Activated CD4-positive, CD25-positive, alpha-beta regulatory T cell treated with anti-CD3 and anti-CD28 coated beads, Interleukin-2, amount 50 U/mL, for 72 hours (primary cell): ENCODE measurements around the gene RPL18A.

ENCODE experiments used
- DNase-seq: peaks from one replicate; pipeline ENCODE4 v3.0.0; 2021

RPL18A gene

DNA sequence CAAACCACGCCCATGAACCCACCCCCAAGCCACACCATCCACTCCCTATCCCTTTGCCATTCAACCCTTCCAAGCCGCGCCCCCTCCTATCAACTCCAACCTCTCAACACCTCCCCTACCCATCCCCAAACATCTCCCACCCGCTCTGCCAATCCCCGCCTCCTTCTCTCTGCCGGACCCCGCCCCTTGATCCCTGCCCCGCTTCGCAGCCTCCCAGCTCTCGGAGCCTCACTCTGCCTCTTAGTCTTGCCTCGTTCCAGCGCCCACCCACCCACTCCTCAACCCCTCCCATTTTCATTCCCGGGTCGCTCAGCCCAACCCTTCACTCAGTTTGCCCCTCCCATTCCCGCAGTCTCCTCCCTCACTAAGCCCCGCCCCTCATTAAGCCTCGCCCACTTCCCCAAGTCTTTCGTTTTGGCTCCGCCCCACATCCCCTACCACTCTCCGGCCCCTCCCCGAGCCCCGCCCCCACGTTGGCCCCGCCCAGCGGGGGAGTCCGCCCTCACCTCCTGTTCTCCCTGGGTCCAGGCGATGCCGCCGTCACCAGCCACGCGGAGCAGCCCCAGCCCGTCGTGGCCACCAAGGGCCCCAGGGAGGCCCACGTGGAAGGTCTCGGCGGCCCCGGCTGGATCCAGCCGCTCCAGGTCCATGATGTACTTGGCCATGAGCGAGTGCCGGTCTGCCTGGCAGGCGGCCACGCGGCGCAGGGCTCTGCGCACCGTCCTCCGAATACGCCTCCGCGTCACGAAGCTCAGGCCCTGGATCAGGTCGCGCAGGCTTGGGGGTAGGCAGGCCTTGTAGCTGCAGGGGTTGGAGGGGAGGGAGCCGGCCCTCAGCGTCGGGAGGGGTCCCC is 17.7 kb upstream of the RPL18A start:
- DNase-seq = peak; percentile 72

DNA sequence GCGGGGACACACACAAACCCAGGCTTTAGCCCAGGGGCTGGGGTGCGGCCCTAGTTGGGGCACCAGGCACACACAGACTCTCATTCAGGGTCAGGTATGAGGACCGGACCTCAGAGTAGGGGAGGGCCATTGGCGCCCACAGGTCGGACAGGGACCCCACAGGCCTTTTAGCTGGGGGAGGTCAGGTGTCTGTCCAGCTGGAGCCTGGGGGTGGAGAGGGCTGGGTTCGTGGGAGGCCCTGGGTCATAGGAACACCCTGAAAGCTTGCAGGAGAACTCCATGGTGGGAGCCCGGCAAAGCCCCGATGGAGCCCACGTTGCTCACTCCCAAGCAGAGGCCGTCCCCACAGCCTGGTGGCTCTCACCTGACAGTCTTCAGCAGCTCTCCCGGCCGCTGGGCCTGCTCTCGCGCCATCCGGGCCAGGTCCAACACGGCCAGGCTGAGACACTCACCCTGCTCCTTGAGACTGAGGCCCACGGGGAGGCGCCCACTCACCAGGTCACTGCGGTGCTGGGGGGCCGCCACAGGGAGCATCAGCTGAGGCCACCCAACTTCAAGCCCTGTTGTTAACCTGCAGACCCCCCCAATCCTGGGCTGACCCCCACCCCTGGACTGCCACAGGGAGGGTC is 16.9 kb upstream of the RPL18A start:
- DNase-seq = no peak

DNA sequence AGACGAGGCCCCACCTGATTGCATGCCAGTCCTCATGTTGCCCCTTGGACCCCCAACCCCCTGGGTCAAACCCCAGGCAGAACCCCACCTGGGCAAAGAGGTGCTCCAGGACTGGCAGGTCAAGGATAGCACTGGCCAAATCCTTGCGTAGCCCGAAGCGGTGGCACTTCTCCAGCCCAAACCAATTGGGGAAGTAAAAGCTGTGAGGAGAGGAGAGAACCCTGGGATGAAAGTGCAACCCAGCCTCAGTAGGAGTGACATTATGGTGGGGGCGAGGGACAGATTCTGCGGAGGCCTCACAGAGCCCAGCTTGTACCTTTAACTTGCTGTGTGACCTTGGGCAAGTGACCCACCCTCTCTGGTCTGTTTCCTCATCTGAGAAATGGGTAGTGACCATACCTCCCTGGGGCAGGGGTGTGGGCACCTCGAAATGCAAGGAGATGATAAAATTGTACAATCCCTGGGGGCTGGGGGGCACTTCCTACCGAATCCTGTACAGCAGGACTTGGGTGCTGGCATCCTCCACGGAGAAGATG is 16.4 kb upstream of the RPL18A start:
- DNase-seq = no peak

DNA sequence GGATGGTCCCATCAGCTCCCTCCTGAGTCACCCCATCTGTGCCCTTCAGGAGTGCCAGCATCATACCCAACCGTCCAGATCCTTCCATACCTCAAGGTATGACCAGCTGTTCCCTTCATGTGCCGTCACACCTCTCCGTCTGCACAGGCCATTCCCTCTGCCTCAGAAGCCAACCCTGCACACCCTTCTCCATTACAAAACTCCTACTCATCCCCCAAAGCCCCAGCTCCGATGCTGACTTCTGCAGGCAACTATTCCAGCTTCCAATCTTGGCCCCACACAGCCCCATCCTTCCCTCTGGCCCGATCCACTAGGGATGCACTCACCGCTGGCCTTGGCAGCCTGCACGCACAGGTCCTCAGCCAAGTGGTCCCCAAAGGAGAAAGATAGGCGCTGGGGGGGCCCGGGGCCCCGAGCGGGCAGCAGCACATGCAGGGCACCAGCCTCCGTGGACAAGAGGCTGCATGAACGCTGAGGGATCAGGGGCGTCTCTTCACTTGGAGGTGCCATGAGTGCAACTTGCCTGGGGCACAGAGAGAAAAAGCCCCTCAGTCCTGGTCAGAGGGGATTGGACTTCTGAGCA is 15.7 kb upstream of the RPL18A start:
- DNase-seq = no peak

DNA sequence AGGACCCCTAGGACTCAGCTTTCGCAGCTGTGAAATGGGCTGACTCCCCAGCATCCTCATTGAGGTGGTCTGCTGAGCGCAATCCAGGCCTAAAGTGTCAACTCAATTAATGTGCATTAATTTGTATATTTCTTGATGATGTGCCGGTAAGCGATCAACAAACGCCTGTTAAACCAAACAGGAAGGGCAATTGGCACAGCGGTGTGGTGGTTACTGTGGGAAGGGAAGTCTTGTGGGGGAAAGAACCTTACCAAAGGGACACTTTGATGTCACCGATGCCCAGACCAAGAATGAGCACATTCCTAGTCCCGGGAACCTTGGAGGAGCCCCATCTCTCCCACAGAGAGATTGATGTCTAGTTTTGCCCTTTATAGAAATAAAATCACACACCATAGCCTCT is 13.6 kb upstream of the RPL18A start:
- DNase-seq = no peak

DNA sequence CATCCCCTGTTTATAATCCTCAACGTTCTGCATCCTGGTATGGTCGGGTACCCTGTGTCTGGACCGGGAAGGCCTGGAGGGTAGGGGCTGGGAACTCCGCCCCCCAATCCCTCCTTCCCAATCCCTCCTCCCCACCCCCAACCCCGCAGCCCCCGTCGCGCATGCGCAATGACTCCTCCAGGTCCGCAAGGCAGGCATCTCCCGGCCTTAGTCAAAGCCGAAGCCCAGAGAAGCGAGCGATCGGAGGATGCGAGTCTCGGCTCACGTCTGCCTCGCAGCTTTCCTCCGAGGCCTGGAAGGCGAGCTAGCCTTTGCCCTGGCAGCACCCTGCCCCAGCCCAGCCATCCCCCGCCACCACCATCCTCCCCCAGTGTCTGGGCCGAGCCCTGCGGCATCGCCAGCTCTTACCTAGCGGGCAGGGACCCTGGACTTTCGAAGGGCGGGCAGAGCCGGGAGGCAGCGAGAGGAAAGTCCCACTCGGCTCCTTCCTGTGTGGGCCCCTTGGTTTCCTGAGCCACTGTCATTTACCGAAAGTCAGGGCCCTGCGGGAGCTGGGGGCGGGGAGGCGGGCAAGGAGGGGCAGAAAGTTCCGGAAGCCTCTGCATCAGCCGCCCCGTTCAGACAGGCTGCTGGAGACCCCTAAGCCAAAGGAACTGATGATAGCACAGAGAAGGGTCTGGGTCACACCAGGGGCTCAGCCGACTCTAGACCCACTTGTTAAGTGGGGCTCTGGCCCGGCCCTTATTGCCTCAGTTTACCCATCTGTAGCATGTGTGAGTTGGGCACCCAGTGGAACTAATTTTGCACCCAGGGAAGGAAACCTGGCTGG is 12.0 kb upstream of the RPL18A start, which contains the start of gene JAK3:
JAK3 (minus strand) TSS at position 445 of the 829 bp plus-strand sequence. CDS start 3,565 bp downstream, outside the sequence.
- DNase-seq = peak; percentile 78

DNA sequence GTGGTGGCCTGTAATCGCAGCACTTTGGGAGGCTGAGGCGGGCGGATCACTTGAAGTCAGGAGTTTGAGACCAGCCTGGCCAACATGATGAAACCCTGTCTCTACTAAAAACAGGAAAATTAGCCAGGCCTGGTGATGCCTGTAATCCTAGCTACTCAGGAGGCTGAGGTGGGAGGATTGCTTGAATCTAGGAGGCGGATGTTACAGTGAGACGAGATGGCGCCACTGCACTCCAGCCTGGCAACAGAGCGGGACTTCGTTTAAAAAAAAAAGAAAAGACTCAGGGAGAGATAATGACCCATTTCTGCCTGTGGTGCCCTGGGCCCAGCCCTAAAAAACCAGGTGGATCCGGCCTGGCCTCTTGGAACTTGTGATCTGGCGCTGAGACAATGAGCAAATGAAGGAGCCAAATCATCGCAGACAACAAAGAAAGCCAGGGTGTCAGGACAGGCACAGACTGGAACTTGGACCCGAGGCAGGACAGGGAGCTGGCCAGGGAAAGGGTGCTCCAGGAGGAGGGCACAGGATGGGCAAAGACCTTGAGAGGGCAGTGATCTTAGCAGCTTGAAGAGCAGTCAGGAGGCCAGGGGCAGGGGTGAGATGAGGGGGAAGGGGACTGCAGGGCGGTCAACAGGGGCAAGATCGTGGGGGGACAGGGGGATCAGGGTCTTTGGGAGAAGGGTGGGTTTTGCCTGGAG is 11.0 kb upstream of the RPL18A start:
- no peak for DNase-seq

DNA sequence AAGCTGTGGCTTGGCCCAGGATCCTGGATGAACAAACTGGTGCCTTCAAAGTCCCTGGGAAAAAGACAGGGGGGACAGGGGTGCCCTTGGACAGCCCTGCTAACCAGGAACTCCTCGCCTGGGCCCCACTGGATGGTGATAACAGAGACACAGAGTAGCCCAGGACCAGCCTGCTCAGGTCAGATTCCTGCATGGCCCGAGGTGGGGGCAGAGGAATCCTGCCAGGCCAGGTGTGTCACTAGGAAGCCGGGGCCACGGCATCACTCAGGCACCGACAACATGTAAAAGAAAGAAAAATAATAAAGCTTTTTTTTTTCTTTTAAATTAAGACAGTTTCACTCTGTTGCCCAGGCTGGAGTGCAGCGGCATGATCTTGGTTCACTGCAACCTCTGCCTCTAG is 5.6 kb upstream of the RPL18A start:
- no peak for DNase-seq

DNA sequence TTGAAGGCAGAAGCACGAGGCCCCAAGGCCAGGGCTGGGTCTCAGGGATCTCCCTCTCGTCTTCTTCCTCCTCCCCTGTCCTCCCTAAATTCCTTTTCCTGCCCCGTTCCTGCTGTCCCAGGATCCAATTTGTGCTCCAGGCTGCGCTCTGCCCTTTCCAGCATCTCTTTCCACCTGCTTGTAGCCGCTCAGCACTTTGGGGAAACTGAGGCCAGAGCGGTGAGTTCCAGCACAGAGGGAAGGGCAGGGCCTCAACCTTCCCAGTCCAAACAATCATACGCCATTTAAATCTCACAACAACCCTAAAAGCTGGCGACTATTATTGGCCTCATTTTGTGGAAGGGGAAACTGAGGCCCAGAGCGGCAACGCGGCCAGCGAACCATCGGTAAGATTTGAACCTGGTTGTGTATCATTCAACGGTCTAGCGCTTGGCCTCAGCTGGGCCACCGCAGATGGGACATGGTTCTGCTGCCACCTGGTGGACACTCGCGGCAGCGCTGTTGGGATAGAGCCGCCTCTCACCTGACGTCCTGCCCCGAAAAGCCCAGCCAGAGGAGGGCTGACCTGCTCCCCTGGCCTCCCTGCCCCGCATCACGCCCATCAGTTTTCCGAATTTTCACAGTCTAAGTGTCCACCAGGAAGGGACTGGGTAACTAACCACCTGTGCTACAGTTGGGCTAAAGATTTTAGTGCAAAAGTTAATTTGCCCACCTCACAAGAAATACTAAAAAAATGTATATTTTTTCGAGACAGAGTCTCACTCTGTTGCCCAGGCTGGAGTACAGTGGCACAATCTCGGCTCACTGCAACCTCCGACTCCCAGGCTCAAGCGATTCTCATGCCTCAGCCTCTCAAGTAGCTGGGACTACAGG is 4.2 kb upstream of the RPL18A start:
- peak; percentile 97 for DNase-seq

DNA sequence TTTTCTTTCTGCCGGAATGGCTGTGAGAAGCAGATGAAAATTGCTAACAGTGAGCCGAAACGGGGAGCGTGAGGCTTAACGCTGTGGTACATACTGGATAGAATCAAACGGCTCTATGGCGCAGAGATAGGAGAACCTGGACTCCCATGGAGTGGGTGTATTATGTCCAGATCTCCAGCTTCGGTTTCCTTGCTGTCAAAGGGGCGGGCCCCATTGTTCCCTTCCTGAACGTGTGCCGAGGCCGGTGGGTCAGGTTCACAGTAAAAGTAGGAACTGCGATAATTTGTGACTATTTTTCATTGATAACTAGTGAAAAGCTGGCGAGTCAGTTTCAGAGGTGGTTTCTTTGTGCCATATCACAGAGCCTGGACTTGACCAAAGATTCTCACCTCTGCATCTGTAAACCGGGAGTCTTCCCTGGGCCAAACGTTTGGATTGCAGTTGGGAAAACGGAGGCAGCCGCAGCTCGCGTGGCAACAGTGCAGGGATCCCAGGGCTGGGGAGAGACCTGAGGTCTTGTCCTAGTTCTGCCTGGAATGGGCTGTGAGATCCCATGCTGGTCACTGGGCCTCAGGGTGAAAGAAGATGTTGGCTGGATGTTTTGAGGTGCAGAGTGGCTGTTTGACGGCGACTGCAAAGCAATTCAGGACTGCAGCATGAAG is 752 bp downstream of the RPL18A start:
- no peak for DNase-seq

DNA sequence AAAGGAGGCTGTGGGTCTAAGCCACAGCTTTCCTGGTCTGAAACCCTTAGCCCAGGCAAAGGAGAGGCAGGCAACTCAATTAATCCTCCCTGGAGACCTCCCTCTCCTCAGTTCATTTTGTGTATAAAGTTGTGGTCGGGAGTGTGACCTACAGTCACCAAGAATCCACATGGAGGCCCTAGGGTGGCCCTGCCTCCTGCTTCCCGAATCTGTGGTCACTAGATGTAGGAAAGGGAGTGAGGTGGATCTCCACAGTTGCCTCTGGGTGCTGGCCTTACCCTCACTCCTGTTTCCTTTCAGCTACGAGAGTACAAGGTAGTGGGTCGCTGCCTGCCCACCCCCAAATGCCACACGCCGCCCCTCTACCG is 1.3 kb downstream of the RPL18A start:
- no peak for DNase-seq

DNA sequence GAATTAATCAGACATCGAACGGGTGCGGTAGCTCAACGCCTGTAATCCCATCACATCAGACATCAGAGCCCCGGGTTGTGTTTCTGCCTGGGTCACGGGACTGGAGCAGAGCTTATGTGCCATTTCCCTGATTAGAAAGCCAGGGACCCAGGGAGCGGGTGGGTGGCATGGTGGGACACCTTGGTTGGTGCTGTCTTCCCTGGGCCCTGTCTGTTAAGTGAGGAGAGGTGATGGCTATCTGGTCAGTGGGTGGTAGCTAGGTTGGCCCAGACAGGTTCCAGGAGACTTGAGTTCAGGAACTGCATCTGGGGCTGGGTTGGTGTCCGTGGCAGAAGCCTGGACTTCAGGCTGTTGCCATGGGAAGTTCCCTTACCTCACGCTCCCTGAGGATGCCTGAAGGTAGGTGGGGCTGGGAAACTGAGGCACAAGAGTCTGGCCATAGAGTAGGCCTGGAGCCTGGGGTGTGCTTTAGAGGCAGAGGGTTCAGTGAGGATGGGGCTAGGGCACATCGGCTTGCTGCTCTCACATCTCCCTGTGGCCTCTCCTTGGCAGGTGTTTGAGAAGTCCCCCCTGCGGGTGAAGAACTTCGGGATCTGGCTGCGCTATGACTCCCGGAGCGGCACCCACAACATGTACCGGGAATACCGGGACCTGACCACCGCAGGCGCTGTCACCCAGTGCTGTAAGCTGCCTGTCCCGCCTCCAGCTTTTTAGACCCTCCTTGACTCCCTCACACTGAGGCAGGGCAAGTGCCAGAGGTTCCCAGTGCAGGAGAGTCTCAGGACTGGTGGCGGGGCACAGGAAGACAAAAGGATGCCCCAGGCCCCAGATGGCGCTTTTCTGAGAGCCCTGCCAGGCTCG is 2.1 kb downstream of the RPL18A start:
- DNase-seq = no peak

DNA sequence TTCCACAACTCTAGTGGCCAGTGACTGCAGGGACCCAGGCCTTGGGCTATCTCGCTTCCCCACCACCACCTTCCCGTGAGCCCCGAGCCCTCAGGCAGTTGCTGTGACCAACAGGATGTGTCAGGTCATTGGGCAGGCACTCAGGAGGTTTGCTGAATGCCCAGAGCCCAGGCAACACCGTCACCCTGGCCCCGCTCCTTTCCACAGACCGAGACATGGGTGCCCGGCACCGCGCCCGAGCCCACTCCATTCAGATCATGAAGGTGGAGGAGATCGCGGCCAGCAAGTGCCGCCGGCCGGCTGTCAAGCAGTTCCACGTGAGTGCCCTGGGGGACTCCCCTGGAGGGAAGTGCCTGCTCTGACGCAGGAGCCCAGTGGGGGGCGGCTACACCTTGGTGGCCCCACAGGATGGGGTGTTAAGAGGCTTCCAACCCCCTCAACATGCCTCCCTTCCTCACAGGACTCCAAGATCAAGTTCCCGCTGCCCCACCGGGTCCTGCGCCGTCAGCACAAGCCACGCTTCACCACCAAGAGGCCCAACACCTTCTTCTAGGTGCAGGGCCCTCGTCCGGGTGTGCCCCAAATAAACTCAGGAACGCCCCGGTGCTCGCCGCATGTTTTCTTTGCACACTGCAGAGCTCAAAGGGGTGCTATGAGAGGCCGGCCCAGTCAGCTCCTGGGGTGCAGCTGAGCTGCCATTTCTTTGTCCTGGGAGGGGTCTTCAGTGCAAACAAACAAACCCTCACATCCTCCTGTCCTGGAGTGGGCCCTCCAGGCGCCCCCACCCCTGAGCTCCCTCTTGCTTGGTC is 3.2 kb downstream of the RPL18A start:
- DNase-seq = no peak

DNA sequence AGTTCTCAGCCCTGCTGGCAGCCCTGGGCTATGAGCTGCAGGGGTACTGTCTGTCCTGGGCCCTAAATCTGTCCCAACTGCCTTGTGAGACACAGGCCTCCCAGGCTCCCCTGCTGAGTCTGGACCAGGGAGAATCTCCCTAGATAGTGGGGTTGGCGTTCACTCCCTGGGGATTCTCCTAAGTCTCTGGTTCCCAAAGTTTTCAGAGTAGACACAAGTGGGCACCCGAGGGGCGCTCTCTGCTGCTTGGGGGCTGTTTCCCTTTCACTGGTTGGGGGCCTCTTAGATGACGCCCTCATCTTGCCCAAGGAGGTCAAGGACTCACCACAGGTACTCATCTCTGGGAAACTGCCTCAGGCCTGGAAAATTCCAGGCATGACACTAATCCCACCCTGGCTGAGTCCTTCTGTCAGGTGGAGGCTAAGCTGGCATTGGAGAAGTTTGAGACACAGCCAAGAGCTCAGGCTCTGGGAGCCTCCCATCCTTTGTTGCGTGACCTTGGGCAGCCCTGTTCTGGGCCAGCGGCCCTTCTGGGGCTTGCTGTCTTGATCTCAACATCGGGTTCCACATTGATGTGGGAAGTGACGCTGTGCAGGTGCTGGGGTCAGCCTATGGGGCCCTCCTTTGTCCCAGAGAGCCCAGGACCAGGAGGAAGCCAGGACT is 3.9 kb downstream of the RPL18A start:
- no peak for DNase-seq

DNA sequence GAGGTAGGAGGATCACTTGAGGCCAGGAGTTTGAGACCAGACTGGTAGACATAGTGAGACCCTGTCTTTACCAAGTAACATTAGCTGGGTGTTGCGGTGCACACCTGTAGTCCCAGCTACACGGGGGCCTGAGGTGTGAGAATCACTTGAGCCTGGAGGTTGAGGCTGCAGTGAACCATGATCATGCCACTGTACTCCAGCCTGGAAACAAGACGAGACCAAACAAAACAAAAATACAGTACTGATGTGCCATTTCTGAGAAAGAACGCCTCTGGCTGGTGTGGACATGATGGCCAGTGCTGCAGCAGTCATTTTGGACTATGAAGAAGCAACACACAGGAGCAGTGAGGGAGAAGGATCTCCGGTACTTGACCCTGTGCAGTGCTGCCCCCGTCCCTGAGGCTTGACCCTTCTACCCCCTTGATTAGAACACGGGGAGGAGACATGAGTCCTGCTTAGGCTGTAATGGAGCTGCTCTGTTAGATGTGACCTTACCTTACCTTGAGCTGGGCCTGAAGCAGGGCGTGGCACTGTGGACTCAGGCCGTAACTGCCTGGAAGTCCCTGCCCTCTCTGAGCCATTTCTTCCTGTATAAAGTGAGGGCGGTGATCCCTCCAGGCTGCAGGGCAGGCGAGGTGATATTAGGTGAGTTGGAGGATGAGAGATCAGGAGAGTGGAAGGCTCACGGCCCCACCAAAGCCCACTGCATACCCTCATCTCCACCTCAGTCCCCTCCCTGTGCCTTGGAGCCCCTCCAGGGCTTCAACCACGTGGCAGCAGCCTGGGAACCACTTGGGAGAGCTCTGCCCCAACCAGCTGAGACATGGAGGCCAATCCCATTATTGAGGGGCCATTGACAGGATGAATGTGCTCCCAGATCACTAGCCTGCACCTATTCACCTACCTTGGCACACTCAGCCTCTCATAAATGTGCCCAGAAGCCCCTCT is 5.9 kb downstream of the RPL18A start:
- DNase-seq = no peak

DNA sequence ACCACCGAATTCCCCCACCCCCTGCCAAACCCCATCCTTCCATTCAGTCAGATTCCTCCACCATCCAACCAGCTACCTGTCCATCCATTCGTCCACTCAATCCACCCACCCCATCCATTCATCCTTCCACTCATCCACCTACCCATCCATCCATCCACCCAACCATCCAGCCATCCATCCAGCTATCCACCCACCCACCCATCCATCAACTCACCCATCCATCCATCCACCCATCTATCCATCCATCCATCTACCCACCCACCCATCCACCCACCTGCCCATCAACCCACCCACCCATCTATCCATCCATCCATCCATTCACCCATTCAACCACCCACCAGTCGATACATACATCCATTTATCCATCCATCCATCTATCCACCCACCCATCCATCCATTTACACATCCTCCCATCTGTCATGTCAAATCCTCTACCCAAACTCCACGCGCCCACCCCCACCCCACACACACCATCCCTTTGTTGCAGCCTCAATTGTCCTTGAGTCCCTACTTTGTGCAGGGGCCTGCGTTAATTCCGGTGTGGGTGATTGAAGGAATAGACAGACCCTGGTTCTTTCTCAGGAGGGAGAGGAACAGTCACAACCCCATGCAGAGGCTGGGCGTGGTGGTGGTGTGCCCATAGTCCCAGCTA is 6.7 kb downstream of the RPL18A start:
- no peak for DNase-seq
